ENCODE data around the gene MYLK.
"Not testable (repeated sequence)": the region's sequence is repeated elsewhere in the genome, so short reads cannot be mapped to it uniquely, and the experiment has no call there.

DNA sequence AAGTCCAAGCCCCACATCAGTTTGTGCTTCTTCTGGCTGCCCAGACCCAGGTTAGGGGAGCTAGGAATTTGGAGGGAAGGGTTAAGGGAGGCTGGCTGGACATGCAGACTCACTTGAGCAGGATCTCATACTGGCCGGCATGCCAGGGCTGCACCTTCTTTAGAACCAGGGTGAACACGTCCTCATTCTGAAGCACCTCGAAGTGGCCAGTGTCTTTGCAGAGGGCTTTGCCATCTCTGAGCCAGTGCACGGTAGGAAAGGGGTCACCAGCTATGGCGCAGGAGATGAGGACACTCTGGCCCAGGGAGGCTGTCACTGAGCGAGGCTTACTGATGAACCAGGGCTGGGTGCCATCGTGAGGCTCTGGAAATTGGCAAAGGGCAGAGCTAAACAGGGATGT lies 176.5 kb downstream of the MYLK start:
- TF ChIP-seq CTCF (IDR thresholded peaks at IDR 0.05); EZH2 (IDR thresholded peaks at IDR 0.05; ENCODE audit: borderline replicate concordance, insufficient read depth, low read depth, low read length, poor library complexity, severe bottlenecking): not testable (repeated sequence)

All from B cell (primary cell).